NCI-H2171 (cell line): ENCODE results near the gene RALGAPB.
"Not testable (repeated sequence)": the region's sequence is repeated elsewhere in the genome, so short reads cannot be mapped to it uniquely, and the experiment has no call there.

Experiments used
- DNase-seq: peaks from one replicate; lab custom pipeline; 2025; lab: John Stamatoyannopoulos, UW

RALGAPB gene

GRCh38 chr20:38585404-38586180 lies 112.9 kb downstream of the RALGAPB start:
- DNase-seq = no peak

- no peak for DNase-seq
Observed at GRCh38 chr20:38586181-38586525, 113.5 kb downstream of the RALGAPB start.

- DNase-seq = no peak
Observed at GRCh38 chr20:38588303-38588702, 115.7 kb downstream of the RALGAPB start.

- DNase-seq = no peak
Observed at GRCh38 chr20:38589351-38589750, 116.7 kb downstream of the RALGAPB start.

- no peak for DNase-seq
Observed at GRCh38 chr20:38589967-38590675, 117.5 kb downstream of the RALGAPB start.

- DNase-seq = no peak
Observed at GRCh38 chr20:38590676-38591473, 118.2 kb downstream of the RALGAPB start.

- DNase-seq = no peak
Observed at GRCh38 chr20:38591474-38592410, 119.1 kb downstream of the RALGAPB start.

GRCh38 chr20:38592411-38592790 lies 119.8 kb downstream of the RALGAPB start:
- DNase-seq = not testable (repeated sequence)

GRCh38 chr20:38594281-38594680 lies 121.6 kb downstream of the RALGAPB start:
- not testable (repeated sequence) for DNase-seq

GRCh38 chr20:38595886-38596285 lies 123.2 kb downstream of the RALGAPB start:
- not testable (repeated sequence) for DNase-seq

- no peak for DNase-seq
Observed at GRCh38 chr20:38599410-38599882, 126.8 kb downstream of the RALGAPB start.

- DNase-seq = no peak
Observed at GRCh38 chr20:38600057-38600456, 127.4 kb downstream of the RALGAPB start.

GRCh38 chr20:38601216-38602184 lies 128.9 kb downstream of the RALGAPB start, which contains the start of gene ARHGAP40:
Gene ARHGAP40, plus strand, starts transcription at chr20:38601809.
- peak; percentile 11 for DNase-seq

GRCh38 chr20:38602185-38602581 lies 129.5 kb downstream of the RALGAPB start:
- DNase-seq = no peak

GRCh38 chr20:38603286-38603685 lies 130.6 kb downstream of the RALGAPB start:
- DNase-seq = no peak

- DNase-seq = no peak
Observed at GRCh38 chr20:38604873-38605303, 132.2 kb downstream of the RALGAPB start.

GRCh38 chr20:38607351-38607750 lies 134.7 kb downstream of the RALGAPB start:
- no peak for DNase-seq

GRCh38 chr20:38608188-38608587 lies 135.5 kb downstream of the RALGAPB start:
- DNase-seq = no peak

- no peak for DNase-seq
Observed at GRCh38 chr20:38609815-38610214, 137.2 kb downstream of the RALGAPB start.

GRCh38 chr20:38610521-38610920 lies 137.9 kb downstream of the RALGAPB start:
- DNase-seq = no peak
